NB4 (cell line): ENCODE data around the gene SLC30A2.
A peak's percentile ranks its signal among the peaks of the same experiment; 100 is the strongest.

Experiments
- DNase-seq: peaks from one replicate; pipeline ENCODE4 v3.0.0; 2010; ENCODE audit warnings: low read depth
- H3K4me3 ChIP-seq: one replicate; pipeline ENCODE4 v1.5.1; 2011; ENCODE audit warnings: mild to moderate bottlenecking, low read depth, low read length, moderate library complexity
- MYC ChIP-seq: IDR thresholded peaks from 2 replicates; pipeline ENCODE4 v1.6.1; 2011; ENCODE audit warnings: low read depth, low read length
- POLR2A ChIP-seq: IDR thresholded peaks from 2 replicates; pipeline ENCODE4 v1.6.1; 2011; ENCODE audit warnings: mild to moderate bottlenecking; ENCODE audit not compliant: insufficient read length; ENCODE audit errors: extremely low read depth
- TF ChIP-seq, protein P1 (sequence below): IDR thresholded peaks from 2 replicates; pipeline ENCODE4 v1.6.1; 2011; ENCODE audit warnings: low read depth, low read length
- TF ChIP-seq, protein P2 (sequence below): IDR thresholded peaks from one replicate; pipeline ENCODE4 v1.5.1; 2012; ENCODE audit warnings: low read depth, low read length

Gene SLC30A2

DNA sequence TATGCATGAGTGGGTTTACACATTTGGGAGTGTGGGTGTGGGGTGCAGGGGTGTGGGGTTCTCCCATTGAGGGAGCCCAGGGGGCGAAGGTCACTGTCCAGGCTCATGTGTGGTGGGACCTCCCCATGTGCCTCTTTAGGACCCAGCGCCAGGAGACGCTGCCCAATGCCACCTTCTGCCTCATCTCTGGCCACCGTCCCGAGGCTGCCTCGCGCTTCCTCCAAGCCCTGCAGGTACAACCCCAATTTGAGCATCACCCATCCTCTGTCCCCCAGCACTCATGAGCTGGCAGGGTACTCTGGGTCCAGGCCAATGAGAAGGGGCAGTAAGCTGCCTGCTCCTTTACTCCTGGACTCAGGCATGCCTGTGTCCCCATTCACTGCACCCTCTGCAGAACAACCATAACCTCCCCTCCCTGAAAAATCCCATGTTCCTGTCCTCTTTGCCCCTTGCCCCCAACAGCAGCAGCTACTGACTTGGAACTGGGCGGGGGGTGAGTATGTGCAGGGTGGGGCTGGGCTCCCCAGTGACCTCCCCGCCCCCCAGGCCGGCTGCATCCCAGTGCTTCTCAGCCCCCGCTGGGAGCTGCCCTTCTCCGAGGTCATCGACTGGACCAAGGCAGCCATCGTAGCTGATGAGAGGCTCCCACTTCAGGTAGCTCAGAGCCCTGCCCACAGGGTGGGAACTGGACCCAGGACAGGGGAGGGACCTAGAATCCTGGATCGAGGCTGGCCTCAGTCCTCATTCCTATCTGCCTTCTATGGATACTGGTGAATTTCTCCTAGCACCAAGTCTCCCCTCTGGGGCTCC lies 16.7 kb downstream of the SLC30A2 start:
- no peak for DNase-seq
- TF ChIP-seq POLR2A (no peak), MYC (no peak)
- TF ChIP-seq, protein P1, sequence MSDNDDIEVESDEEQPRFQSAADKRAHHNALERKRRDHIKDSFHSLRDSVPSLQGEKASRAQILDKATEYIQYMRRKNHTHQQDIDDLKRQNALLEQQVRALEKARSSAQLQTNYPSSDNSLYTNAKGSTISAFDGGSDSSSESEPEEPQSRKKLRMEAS = no peak
- TF ChIP-seq, protein P2, sequence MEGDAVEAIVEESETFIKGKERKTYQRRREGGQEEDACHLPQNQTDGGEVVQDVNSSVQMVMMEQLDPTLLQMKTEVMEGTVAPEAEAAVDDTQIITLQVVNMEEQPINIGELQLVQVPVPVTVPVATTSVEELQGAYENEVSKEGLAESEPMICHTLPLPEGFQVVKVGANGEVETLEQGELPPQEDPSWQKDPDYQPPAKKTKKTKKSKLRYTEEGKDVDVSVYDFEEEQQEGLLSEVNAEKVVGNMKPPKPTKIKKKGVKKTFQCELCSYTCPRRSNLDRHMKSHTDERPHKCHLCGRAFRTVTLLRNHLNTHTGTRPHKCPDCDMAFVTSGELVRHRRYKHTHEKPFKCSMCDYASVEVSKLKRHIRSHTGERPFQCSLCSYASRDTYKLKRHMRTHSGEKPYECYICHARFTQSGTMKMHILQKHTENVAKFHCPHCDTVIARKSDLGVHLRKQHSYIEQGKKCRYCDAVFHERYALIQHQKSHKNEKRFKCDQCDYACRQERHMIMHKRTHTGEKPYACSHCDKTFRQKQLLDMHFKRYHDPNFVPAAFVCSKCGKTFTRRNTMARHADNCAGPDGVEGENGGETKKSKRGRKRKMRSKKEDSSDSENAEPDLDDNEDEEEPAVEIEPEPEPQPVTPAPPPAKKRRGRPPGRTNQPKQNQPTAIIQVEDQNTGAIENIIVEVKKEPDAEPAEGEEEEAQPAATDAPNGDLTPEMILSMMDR = no peak
- H3K4me3 ChIP-seq = no peak overlapping the region

DNA sequence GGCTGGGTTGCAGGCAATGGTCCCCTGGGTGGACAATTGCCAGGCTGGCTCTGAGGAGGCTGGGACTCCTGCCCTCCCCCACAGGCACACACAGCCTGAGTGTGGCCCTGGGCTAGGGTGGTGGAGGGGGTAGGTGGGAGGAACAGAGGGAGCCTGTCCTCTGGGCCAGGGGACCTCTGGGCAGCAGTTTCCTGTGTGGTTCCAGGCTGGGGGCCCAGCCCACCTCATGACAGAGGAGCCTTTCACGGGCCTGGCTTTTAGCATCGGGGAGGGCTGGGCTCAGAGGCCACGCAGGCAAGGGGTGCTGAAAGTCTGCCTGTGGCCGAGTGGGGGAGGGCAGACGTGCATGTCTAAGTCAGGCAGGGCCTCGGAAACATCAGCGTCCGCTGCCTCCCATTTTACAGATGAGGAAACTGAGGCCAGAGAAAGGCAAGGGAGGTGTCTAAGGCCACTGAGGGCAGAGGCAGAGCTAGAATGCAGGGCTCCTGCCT lies 17.4 kb downstream of the SLC30A2 start:
- no peak overlapping the region for H3K4me3 ChIP-seq
- TF ChIP-seq, protein P2 = no peak
- no peak for TF ChIP-seq POLR2A
- TF ChIP-seq, protein P1 = no peak
- no peak for TF ChIP-seq MYC
- peak; percentile 70 for DNase-seq

DNA sequence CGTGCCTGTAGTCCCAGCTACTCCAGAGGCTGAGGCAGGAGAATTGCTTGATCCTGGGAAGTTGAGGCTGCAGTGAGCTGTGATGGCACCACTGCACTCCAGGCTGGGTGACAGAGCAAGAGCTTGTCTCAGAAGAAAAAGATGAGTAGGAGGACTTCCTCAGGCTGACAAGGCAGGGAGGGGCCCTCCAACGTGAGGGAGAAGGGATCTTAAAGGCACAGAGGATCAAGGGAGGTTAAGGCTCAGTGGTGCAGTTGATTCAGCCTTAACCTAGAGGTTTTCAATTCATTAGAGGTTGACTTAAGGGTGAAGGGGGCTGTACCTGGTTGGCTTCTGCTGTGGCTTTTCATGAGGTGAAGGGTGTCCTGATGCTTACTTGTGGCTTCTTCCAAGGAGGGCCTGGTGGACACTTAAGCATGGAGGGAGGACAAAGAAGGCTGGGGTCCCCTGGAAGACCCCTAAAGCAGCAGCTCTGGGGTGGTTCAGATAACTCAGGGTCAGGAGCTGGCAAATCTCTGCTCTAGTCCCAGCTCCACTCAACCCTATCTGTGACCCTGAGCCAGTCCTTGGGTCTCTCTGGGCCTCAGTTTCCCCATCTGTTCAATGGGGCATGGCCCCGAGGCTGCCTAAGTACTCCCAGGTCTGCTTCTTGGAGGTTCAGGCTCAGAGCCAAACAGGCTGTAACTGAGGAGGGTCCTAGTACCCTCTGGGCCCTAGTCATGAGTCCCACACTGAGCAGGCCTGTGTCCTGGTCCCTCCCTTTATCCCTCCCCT lies 18.0 kb downstream of the SLC30A2 start:
- H3K4me3 ChIP-seq = no peak overlapping the region
- peak; percentile 82 for DNase-seq
- TF ChIP-seq, protein P1 = no peak
- TF ChIP-seq, protein P2 = no peak
- TF ChIP-seq POLR2A (no peak), MYC (no peak)

DNA sequence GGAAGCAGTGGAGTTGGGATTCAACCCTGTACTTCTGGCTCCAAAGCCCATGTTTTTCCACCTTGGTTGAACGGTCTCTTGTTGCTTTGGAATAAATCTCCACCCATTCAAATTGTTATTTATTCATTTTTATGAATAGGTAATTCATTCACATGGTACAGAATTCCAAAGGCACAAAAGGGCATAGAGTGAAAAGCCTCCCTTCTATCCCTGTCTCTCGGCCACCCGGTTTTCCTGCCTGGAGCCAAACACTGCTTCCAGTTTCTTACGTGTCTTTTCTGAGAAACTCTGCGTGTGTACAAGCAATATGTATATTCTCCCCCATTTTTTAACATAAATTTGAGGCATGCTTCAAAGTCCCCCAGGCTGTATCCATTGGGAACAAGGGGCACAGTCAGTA lies 20.4 kb downstream of the SLC30A2 start:
- no peak for TF ChIP-seq POLR2A
- TF ChIP-seq, protein P1 = no peak
- H3K4me3 ChIP-seq = no peak overlapping the region
- no peak for DNase-seq

DNA sequence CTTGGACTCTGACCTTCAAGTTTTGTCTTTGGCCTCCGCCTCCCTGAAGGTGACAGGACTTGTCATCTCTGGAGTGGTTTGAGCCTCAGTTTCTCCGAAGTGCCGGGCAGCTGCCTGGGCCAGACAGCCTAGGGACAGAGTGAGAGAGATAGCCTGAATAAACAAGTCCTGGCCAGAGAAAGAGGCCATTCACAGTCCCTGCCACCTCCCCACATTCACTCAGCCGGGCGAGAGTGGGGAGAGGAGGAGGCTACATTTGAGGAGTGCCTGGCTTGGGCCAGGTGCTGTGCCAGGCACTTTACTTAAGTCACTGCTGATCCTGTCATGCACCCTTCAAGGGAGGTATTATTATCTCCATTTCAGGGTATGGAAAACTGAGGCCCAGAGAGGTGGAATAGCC lies 20.9 kb downstream of the SLC30A2 start:
- TF ChIP-seq, protein P2 = no peak
- TF ChIP-seq POLR2A (no peak), MYC (no peak)
- TF ChIP-seq, protein P1 = no peak
- no peak overlapping the region for H3K4me3 ChIP-seq
- DNase-seq = no peak
